ENCODE data around the gene MBD4. TPM values are rescaled to one million over a fixed set of nuclear protein-coding genes. Genes with fewer than 3 reads are reported as not detected.
"Not testable (repeated sequence)": the region's sequence is repeated elsewhere in the genome, so short reads cannot be mapped to it uniquely, and the experiment has no call there.

MBD4 gene
- polyA plus RNA-seq, 12 donors = 20.8 to 41.2 (median 30.6) TPM; not detected in 1

DNA sequence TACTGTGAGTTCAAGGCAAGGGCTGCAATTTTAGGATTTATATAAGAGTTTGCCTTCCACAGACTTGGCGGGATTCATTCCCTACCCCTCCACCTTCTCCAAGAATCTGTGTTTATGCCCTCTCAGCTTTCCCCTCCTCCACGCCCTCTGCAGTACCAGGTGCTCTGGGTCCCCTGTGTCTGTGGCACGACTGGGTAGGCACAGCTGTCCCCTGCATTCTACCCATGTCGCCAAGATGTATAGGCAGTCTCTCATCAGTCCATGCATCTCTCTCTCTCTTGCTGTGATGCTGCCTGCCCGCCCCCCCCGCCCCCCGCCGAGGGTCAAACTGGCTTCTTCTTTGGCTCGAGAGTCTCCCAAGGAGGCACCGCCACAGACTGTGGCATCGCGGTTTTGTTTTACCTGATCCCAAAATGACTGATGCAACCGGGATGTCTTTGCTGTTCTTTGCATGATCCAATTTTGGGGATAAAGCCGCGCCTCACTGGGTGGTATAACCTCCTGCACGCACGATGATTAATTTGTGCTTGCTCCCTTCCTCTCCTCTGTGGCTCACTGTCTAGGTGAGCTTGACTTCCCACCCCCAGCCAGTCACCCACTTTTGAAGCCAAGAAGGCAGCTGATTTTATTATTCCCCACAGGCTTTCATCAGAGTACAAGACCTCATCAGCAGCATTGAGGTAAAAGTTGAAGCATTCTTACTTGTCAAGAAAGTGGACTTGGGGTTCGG lies 55.0 kb downstream of the MBD4 start:
- no peak for DNase-seq

DNA sequence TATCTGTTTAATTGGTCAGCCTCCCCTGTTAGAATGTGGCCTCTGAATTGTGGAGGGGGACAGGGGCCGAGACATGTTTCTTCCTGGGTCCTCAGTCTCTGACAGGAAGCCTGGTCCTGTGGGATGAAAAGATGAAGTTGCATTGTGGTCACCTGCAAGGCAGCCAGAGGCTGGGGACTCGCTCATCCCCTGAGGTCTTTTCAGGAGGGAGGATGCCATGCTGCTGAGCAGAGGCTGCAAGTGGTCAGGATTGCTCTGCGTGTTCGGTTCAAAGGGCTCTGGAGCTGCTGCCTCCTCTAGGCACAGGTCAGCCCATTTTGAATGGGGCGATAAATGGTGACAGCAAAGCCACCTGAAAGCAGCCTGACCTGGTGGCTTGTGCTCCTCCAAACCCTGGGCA lies 55.6 kb downstream of the MBD4 start:
- not testable (repeated sequence) for DNase-seq

DNA sequence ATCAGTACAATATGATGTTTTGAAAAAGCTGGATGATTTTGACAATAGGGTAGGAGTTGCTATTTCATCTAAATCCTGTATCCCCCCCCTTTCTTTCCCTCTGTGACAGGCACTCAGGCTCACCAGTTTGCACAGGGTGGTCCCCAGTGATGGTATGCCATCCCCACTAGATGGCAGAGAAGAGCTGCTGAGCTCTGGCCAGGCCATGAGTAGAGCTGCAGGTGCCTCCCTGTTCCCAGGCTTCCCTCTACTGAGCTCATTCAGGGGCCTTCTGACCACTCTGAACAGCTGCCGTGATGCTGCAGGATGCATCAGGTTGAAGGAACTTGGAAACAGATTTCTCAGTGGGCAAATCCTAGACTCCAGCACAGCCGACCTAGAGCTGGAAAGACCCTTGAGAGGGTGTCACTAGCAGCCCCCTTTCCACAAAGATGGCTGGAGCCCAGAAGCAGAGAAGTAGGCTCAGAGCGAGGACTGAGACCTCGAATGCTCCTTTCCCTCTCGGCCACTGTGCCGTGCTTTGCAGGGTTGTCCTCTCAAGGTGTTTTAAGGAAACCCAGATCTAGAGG lies 56.4 kb downstream of the MBD4 start:
- DNase-seq = peak; percentile 55

DNA sequence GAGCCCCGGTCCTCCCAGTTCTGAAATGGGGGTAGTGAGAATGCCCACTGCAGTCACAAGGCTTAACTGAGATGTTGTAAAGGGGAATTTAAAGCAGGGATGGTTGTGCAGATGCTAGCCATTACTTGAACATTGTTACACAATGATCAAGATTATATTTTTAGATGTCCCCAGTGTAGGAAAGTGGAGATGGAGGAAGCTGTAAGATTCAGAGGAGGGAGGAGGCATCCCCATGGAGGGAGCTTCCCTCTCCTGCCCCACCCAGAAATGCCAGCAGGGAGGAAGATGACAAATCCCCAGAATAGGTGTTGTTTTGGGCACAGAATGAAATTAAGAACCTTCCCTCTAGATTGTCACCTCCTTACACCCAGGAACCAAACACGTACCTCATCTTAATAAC lies 57.4 kb downstream of the MBD4 start:
- no peak for DNase-seq

Other genes with a start within 250 kb of the MBD4 start
- gene COPG1, start 190.3 kb downstream of the MBD4 start, polyA plus RNA-seq (ENCODE audit: insufficient read length in 12 of 12) = 100 to 1,000 TPM in 9 of 12 donors, 10 to 100 TPM in 2, not detected in 1; 97.0 to 131 (median 109) TPM
- 10 to 100 TPM in 11 of 12 donors, not detected in 1; 21.7 to 28.6 (median 24.6) TPM for gene HMCES, start 161.1 kb downstream of the MBD4 start, polyA plus RNA-seq (ENCODE audit: insufficient read length in 12 of 12)
- under 1 TPM in 10 of 12 donors, not detected in 2; 0.05 to 0.57 (median 0.16) TPM for gene EFCAB12, start 11.3 kb downstream of the MBD4 start, polyA plus RNA-seq (ENCODE audit: insufficient read length in 12 of 12)
- gene IFT122, start 276 bp upstream of the MBD4 start, polyA plus RNA-seq (ENCODE audit: insufficient read length in 12 of 12) = 10 to 100 TPM in 11 of 12 donors, not detected in 1; 28.8 to 56.5 (median 33.7) TPM
- gene RHO, start 88.7 kb upstream of the MBD4 start, polyA plus RNA-seq (ENCODE audit: insufficient read length in 12 of 12) = under 1 TPM in 6 of 12 donors, not detected in 6; 0.04 to 0.13 (median 0.08) TPM
- gene H1-8, start 103.2 kb upstream of the MBD4 start, polyA plus RNA-seq (ENCODE audit: insufficient read length in 12 of 12) = not detected
- 100 to 1,000 TPM in 11 of 12 donors, not detected in 1; 103 to 190 (median 122) TPM for gene PLXND1, start 166.7 kb upstream of the MBD4 start, polyA plus RNA-seq (ENCODE audit: insufficient read length in 12 of 12)